NCI-H2081 treated with DMSO at 0.1 percent for 48 hours (cell line): ENCODE results near the gene PGAM5.

ENCODE experiments used
- DNase-seq: peaks from one replicate; lab custom pipeline; 2025; lab: John Stamatoyannopoulos, UW

Gene PGAM5

GRCh38 chr12:132723015-132723763, 12.5 kb downstream of the PGAM5 start:
- no peak for DNase-seq

GRCh38 chr12:132723764-132724140, 13.1 kb downstream of the PGAM5 start:
- DNase-seq: no peak

GRCh38 chr12:132724506-132725241, 14.0 kb downstream of the PGAM5 start:
- no peak for DNase-seq

DNA sequence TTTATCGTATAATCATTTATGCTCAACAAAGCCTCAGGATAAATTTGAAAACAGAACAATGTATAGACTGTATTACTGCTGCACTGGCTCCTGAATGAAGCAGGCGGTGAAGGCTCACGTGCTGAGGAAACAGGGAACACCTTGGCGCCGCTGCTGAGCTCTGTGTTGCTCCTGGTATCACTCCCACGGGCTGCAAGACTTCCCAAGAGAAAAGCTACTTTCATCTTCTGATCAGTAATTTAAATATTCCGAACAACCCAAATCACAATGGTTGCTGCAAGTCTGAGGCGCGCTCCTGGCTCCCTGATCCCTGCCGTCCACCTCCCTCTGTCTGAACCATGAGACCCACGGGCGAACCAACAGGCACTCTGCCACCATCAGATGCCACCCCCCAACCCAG, 15.7 kb downstream of the PGAM5 start:
- DNase-seq: no peak

GRCh38 chr12:132727091-132727794, 16.6 kb downstream of the PGAM5 start:
- DNase-seq: no peak

DNA sequence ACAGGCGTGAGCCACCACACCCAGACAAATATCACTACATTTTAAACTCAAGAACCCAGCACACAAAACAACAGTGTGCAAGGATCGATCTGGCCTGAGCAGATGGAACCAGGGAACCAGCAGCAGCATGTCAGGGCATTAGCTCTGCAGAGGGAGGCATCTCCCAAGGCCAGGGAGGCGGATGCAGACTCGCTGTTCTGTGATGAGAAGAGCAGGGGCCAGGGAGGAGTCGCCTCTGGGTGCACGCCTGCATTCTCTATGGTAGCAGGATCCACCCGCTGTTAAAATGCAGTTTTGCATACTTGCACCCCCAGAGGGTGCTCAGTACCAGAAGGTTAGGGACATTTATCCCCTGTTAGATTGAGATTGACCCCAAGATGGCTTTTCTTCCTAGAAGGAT, 17.9 kb downstream of the PGAM5 start:
- no peak for DNase-seq

DNA sequence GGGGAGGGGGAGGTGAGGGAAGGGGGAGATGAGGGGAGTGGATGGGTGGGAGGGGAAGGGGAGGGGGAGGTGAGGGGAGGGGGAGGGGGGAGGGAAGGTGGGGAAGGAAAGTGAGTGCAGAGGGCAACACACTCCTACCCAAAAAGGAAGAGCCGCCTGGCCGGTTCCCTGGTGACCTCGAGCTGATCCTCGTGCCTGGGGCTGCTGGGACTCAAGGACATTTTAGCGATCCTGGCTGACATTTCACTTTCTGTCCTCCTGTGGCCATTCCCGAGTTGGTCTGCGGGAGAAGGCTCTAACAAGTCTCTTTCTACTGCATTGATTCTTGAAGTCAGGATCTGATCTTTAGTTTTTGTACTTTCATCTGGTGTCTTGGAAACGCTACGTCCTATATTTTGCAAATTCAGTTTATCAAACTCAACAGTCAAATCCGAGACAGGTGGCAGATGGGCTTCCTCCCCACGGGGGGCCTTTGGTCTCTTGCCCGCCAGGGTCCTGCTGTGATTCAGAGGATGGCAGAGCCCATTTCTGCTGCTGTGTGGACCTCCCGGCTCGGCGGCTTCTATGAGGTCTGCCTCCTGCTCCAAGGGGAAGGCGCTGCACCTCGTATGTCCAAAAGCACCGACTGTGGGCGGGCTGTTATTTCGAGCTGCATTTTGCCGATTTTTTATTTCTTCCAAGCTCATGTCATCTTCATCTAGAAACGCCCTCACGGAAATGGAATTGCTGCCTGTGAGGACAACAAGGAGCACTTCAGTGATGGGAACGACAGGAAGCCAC, 19.1 kb downstream of the PGAM5 start:
- no peak for DNase-seq

DNA sequence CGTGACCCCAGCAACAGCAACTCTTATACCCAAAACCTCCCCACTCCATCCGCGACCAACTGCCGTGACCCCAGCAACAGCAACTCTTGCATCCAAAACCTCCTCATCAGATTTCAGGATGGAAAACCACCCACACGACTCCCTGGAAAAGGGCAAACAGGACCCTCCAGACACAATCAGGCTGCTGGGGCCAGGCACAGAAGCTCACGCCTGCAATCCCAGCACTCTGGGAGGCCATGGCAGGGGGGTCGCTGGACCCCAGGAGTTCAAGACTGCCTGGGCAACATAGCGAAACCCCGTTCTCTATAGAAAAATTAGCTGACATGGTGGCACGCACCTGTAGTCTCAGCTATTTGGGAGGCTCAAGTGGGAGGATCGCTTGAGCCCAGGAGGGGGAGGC, 19.7 kb downstream of the PGAM5 start:
- DNase-seq: no peak

DNA sequence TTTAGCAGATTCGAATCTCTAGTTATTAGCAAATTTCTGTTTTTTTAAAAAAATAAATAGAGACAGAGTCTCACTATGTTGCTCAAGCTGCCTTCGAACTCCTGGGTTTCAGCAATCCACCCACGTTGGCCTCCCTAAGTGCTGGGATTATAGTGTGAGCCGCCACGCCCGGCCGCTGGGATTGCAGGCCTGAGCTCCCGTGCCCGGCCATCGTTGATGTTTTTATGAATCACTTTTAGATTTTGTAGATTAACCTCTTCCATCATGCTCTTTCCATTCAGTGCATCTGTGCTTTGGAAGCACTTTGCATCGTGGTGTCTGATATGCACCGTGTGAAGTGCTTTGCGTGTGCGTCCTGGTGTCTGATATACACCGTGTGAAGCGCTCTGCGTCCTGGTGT, 20.9 kb downstream of the PGAM5 start:
- DNase-seq: no peak

- DNase-seq: no peak
Observed at GRCh38 chr12:132734206-132734605, 23.6 kb downstream of the PGAM5 start.

DNA sequence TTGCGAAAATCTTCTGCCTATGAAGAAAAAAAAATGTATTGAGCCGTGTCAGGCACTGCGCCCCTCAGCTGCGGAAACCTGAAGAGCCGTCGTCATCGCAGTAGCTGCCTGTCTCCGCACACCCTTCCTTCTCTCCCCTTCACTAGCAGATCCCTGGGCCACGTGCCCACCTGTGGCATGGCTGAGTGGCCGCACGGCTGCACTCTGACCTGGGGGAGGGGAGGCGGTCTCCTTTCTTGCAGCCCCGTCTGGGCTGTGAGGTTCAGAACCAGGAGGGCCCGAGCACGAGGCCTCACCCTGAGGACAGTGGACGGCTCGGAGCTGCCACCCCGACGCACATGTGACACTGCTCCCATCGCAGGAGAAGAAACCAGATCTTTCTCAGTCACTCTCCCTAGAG, 24.9 kb downstream of the PGAM5 start:
- no peak for DNase-seq

GRCh38 chr12:132736378-132736777, 25.7 kb downstream of the PGAM5 start:
- no peak for DNase-seq

GRCh38 chr12:132736913-132737312, 26.3 kb downstream of the PGAM5 start:
- DNase-seq: no peak

- no peak for DNase-seq
Observed at GRCh38 chr12:132739600-132740312, 29.1 kb downstream of the PGAM5 start.

GRCh38 chr12:132740313-132740646, 29.6 kb downstream of the PGAM5 start:
- no peak for DNase-seq

GRCh38 chr12:132740652-132741051, 30.0 kb downstream of the PGAM5 start:
- DNase-seq: no peak

GRCh38 chr12:132741620-132742019, 31.0 kb downstream of the PGAM5 start:
- no peak for DNase-seq

DNA sequence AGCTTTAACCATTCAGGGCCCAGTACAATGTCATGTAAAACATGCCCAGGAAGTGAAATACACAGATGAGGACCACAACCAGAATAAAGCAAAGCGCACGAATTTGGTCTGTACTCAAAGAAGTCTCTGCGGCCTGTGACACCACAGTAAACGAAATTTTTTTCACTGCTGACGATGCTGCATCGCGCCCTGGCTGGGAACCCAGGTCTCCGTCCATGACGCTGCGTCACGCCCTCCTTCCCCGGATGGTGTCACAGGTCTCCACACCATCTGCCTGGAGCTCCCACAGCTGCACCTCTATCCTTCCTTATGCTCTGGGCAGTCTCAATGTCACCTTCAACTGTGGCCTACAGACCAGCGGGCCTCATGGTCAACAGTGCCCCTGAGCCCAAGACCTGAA, 33.2 kb downstream of the PGAM5 start:
- no peak for DNase-seq

GRCh38 chr12:132746613-132747012, 36.0 kb downstream of the PGAM5 start:
- DNase-seq: no peak

- DNase-seq: no peak
Observed at GRCh38 chr12:132747395-132747794, 36.8 kb downstream of the PGAM5 start.

DNA sequence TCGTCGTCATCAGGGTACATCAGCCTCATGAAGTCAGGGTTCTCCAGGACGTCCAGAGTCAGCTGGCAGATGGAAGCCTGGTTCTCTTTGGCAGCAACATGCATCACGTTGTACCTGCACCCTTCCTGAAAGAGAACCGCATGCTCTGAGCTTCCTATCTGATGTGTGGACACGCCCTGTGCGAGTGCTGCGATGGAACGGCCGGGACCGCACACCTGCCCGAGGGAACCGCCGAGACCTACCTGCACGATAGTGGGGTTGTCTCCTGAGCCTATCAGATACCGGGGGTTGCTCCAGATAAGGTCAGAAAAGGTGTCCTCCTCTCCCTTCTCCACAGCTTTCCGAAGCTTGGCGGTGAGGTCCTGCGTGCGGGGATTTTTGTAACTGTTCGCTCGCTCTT, 37.3 kb downstream of the PGAM5 start:
- no peak for DNase-seq

- no peak for DNase-seq
Observed at GRCh38 chr12:132748319-132748718, 37.7 kb downstream of the PGAM5 start.
